Neural progenitor cell (in vitro differentiated cells): ENCODE data around the gene SCGN.

Experiments
- CTCF ChIP-seq: fragments of 200-600 bp; sonication (generic); IDR thresholded peaks from 2 replicates; pipeline ENCODE4 v1.5.1; 2017; ENCODE audit warnings: antibody characterized with exemption, mild to moderate bottlenecking
- EZH2phosphoT487 ChIP-seq: fragments of 200-600 bp; sonication (generic); IDR thresholded peaks from 2 replicates; pipeline ENCODE4 v1.6.1; 2017; ENCODE audit warnings: antibody characterized with exemption

DNA sequence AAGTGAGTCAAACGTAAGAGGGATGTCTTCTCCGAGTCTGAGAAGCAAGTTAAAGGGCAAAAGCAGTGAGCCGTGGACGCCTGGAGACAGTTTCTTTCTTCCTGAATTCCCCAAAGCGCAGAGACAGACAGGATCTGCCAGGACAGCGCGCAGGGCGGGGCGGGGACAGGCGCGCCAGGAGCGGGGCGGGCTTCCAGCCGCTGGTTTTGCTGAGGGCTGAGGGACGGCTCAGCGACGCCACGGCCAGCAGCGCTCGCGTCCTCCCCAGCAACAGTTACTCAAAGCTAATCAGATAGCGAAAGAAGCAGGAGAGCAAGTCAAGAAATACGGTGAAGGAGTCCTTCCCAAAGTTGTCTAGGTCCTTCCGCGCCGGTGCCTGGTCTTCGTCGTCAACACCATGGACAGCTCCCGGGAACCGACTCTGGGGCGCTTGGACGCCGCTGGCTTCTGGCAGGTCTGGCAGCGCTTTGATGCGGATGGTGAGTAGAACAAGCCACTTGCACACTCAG lies at the start of gene SCGN:
- TF ChIP-seq CTCF (no peak), EZH2phosphoT487 (no peak)
